Breast epithelium (tissue), 4 donors: Measurements from ENCODE around the gene OTX2. TPM values are rescaled to one million over a fixed set of nuclear protein-coding genes. Genes with fewer than 3 reads are reported as not detected.

Source experiments
- DNase-seq, 2 donors: peaks; one replicate each; pipeline ENCODE4 v3.0.0-alpha.2; 2019; ENCODE audit warnings: low spot score in 2 of 2
- H3K27ac ChIP-seq, 2 donors: fragments of 200-600 bp; sonication (generic) in 1 of 2; one replicate each; pipeline ENCODE4 v1.5.1; 2016 to 2019; ENCODE audit warnings: mild to moderate bottlenecking in 1 of 2
- H3K27me3 ChIP-seq, 2 donors: fragments of 200-600 bp; sonication (generic) in 1 of 2; one replicate each; pipeline versions ENCODE4 v1.5.1 to v1.6.0; 2017 to 2019; ENCODE audit warnings: control low read depth in 1 of 2, mild to moderate bottlenecking in 1 of 2
- H3K36me3 ChIP-seq: fragments of 200-600 bp; one replicate; pipeline ENCODE4 v1.5.1; 2019
- H3K4me1 ChIP-seq, 2 donors: fragments of 200-600 bp; sonication (generic); one replicate each; pipeline ENCODE4 v1.5.1; 2016 to 2019; ENCODE audit warnings: control low read depth in 1 of 2
- H3K4me3 ChIP-seq, 3 donors: fragments of 200-600 bp; sonication (generic); 1 replicate in 2 of 3; 2 replicates in 1 of 3; pipeline ENCODE4 v1.5.1; 2016 to 2019; ENCODE audit warnings: mild to moderate bottlenecking in 3 of 3, moderate library complexity in 2 of 3
- H3K9me3 ChIP-seq, 2 donors: fragments of 200-600 bp; sonication (generic) in 1 of 2; one replicate each; pipeline ENCODE4 v1.5.1; 2016 to 2019; ENCODE audit warnings: control low read depth in 1 of 2
- CTCF ChIP-seq, 3 donors: fragments of 450-650 bp; IDR thresholded peaks; one replicate each; pipeline ENCODE4 v1.5.1; 2016 to 2017; ENCODE audit warnings: antibody characterized with exemption in 3 of 3, mild to moderate bottlenecking in 3 of 3, moderate library complexity in 3 of 3
- POLR2A ChIP-seq: fragments of 450-650 bp; IDR thresholded peaks from one replicate; pipeline ENCODE4 v1.6.1; 2016; ENCODE audit warnings: antibody characterized with exemption, mild to moderate bottlenecking, moderate library complexity
- POLR2AphosphoS5 ChIP-seq, 3 donors: sonication (generic); formaldehyde crosslinking; IDR thresholded peaks; one replicate each; pipeline ENCODE4 v1.6.1; 2017; ENCODE audit warnings: antibody characterized with exemption in 3 of 3
- intact Hi-C: fragments of 100-400 bp; cut with DNase I; formaldehyde crosslinking; loops from one replicate; pipeline ENCODE4 v1.15.1; 2023; ENCODE audit warnings: low total_unique reads
- total RNA-seq, 3 donors: library from RNA; depleted of rRNA; stranded (reverse); fragments of >200 nt; gene quantifications; one replicate each; pipeline ENCODE4 v1.1.0, GENCODE V29; 2016

OTX2 gene
- total RNA-seq, 3 donors from 2014 or later = not detected

GRCh38 chr14:56826214-56826613, 15.9 kb upstream of the OTX2 start:
- DNase-seq = no peak
- no peaks in the 10 kb centered on the region for H3K9me3 ChIP-seq
- H3K4me3 ChIP-seq = no peak overlapping the region
- H3K27me3 ChIP-seq = peaks cover 0 to 22% of the 10 kb centered on the region in 2 donors
- no peak overlapping the region for H3K27ac ChIP-seq
- H3K36me3 ChIP-seq = no peaks in the 10 kb centered on the region
- no peaks in the 10 kb centered on the region for H3K4me1 ChIP-seq
- intact Hi-C loops = no loop called here
- no peak for TF ChIP-seq POLR2AphosphoS5 (IDR thresholded peaks at IDR 0.05)
- TF ChIP-seq POLR2A = no peak
- no peak for TF ChIP-seq CTCF (IDR thresholded peaks at IDR 0.05)

- peaks cover 0 to 53% of the 10 kb centered on the region in 2 donors for H3K27me3 ChIP-seq
Observed at GRCh38 chr14:56821805-56822610, 11.7 kb upstream of the OTX2 start.

GRCh38 chr14:56821177-56821576, 10.9 kb upstream of the OTX2 start:
- Histone ChIP-seq H3K9me3 (no peaks in the 10 kb centered on the region), H3K27me3 (peaks cover 0 to 61% of the 10 kb centered on the region in 2 donors), H3K4me1 (no peaks in the 10 kb centered on the region), H3K36me3 (no peaks in the 10 kb centered on the region), H3K27ac (no peak overlapping the region), H3K4me3 (no peak overlapping the region)
- TF ChIP-seq POLR2A (no peak), POLR2AphosphoS5 (IDR thresholded peaks at IDR 0.05) (no peak), CTCF (IDR thresholded peaks at IDR 0.05) (no peak)
- intact Hi-C loops = no loop called here
- no peak for DNase-seq

More at GRCh38 chr14:56821805-56822610, 11.7 kb upstream of the OTX2 start:
- intact Hi-C loops = no loop called here
- Histone ChIP-seq H3K9me3 (no peaks in the 10 kb centered on the region), H3K36me3 (no peaks in the 10 kb centered on the region), H3K27ac (no peak overlapping the region), H3K4me1 (no peaks in the 10 kb centered on the region), H3K4me3 (no peak overlapping the region)
- no peak for DNase-seq
- TF ChIP-seq POLR2AphosphoS5 (IDR thresholded peaks at IDR 0.05) (no peak), POLR2A (no peak), CTCF (IDR thresholded peaks at IDR 0.05) (no peak)

GRCh38 chr14:56817396-56817921, 7.2 kb upstream of the OTX2 start:
- peaks cover 0 to 86% of the 10 kb centered on the region in 2 donors for H3K27me3 ChIP-seq
- no peaks in the 10 kb centered on the region for H3K4me1 ChIP-seq
- H3K4me3 ChIP-seq = no peak overlapping the region
- H3K9me3 ChIP-seq = no peaks in the 10 kb centered on the region
- no peaks in the 10 kb centered on the region for H3K36me3 ChIP-seq
- no peak for DNase-seq
- no peak for TF ChIP-seq POLR2A
- TF ChIP-seq CTCF (IDR thresholded peaks at IDR 0.05) = no peak
- no peak for TF ChIP-seq POLR2AphosphoS5 (IDR thresholded peaks at IDR 0.05)
- intact Hi-C loops = no loop called here
- H3K27ac ChIP-seq = no peak overlapping the region
